Activated T-helper 9 cell treated with anti-CD3 and anti-CD28 coated beads, Interleukin-2, amount 50 U/mL, for 16 hours (primary cell): Measurements from ENCODE around the gene LAMTOR1.

Source experiments
- DNase-seq: peaks from one replicate; pipeline ENCODE4 v3.0.0-alpha.2; 2020; ENCODE audit warnings: low read depth

The LAMTOR1 gene

GRCh38 chr11:72081184-72081644 is 21.9 kb downstream of the LAMTOR1 start:
- no peak for DNase-seq

GRCh38 chr11:72080326-72081183 is 22.5 kb downstream of the LAMTOR1 start, which contains the start of the genes LRRC51 and NUMA1:
TSS of gene LRRC51 (plus strand) at chr11:72080850. CDS start at chr11:72089084, 8,234 bp downstream.
TSS of gene NUMA1 (minus strand) at chr11:72080542. CDS start at chr11:72035943, 44,599 bp downstream.
- peak; percentile 98 for DNase-seq

- no peak for DNase-seq
Observed at GRCh38 chr11:72079819-72080325, 23.2 kb downstream of the LAMTOR1 start.

GRCh38 chr11:72078477-72078876 is 24.6 kb downstream of the LAMTOR1 start:
- no peak for DNase-seq

GRCh38 chr11:72075756-72076155 is 27.3 kb downstream of the LAMTOR1 start:
- no peak for DNase-seq

GRCh38 chr11:72075109-72075508 is 28.0 kb downstream of the LAMTOR1 start:
- DNase-seq: no peak

GRCh38 chr11:72072348-72072747 is 30.7 kb downstream of the LAMTOR1 start:
- no peak for DNase-seq

GRCh38 chr11:72070491-72070890 is 32.6 kb downstream of the LAMTOR1 start:
- no peak for DNase-seq

GRCh38 chr11:72069787-72070251 is 33.3 kb downstream of the LAMTOR1 start:
- no peak for DNase-seq

GRCh38 chr11:72069200-72069599 is 33.9 kb downstream of the LAMTOR1 start:
- no peak for DNase-seq

GRCh38 chr11:72067676-72068075 is 35.4 kb downstream of the LAMTOR1 start:
- DNase-seq: no peak

- DNase-seq: no peak
Observed at GRCh38 chr11:72067266-72067665, 35.8 kb downstream of the LAMTOR1 start.

- no peak for DNase-seq
Observed at GRCh38 chr11:72066855-72067254, 36.2 kb downstream of the LAMTOR1 start.

- DNase-seq: no peak
Observed at GRCh38 chr11:72061739-72062396, 41.2 kb downstream of the LAMTOR1 start.

- no peak for DNase-seq
Observed at GRCh38 chr11:72058416-72059034, 44.6 kb downstream of the LAMTOR1 start.

GRCh38 chr11:72048766-72049460 is 54.2 kb downstream of the LAMTOR1 start:
- no peak for DNase-seq
